ENCODE results near the gene IL26.
"Not testable (repeated sequence)": the region's sequence is repeated elsewhere in the genome, so short reads cannot be mapped to it uniquely, and the experiment has no call there.

DNA sequence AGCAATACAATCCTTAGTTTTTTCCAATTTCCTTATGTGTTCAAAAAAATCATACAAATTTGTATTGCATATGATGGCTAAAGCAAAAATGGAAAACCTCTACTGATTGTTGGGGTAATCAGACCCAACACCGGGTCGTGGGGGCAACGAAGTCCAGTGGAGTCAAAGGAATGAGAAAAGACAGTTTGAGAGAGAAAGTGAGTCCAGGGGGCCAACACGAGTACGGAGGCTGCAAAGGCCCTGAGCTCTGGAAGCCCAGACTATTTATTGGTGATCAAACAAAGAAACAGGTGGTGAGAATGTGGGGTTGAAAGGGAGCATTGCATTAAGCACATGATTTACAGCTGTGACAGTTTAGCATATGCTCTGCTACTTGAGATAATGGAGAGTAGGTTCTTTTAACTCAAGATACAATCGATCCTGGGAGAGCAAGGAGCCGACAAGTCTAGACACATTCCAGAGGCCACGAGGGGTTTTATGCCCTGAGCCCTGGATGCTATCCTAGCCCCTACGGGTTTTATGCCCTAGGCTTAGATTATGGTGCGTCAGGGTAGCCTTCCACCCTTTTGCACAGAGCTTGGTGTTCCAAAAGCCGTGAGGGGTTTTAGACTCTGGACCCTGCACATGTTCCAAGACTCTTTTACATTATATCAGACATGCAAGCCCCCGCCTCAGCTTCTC, 16.4 kb downstream of the IL26 start:
- TF ChIP-seq, protein P1, sequence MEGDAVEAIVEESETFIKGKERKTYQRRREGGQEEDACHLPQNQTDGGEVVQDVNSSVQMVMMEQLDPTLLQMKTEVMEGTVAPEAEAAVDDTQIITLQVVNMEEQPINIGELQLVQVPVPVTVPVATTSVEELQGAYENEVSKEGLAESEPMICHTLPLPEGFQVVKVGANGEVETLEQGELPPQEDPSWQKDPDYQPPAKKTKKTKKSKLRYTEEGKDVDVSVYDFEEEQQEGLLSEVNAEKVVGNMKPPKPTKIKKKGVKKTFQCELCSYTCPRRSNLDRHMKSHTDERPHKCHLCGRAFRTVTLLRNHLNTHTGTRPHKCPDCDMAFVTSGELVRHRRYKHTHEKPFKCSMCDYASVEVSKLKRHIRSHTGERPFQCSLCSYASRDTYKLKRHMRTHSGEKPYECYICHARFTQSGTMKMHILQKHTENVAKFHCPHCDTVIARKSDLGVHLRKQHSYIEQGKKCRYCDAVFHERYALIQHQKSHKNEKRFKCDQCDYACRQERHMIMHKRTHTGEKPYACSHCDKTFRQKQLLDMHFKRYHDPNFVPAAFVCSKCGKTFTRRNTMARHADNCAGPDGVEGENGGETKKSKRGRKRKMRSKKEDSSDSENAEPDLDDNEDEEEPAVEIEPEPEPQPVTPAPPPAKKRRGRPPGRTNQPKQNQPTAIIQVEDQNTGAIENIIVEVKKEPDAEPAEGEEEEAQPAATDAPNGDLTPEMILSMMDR (IDR thresholded peaks at IDR 0.05; ENCODE audit: insufficient read depth, low read length, poor library complexity, severe bottlenecking): not testable (repeated sequence)
- not testable (repeated sequence) for TF ChIP-seq EZH2phosphoT487 (conservative IDR thresholded peaks at IDR 0.05; ENCODE audit: low read length)
